ENCODE results near the gene NXN.

GRCh38 chr17:1001640-1002411, 22.2 kb upstream of the NXN start:
- TF ChIP-seq POLR2A (IDR thresholded peaks at IDR 0.05) (no peak), CTCF (IDR thresholded peaks at IDR 0.05) (no peak)
